HG02759 (cell line): ENCODE measurements around the gene PERP.
A peak's percentile ranks its signal among the peaks of the same experiment; 100 is the strongest.
"Not testable (repeated sequence)": the region's sequence is repeated elsewhere in the genome, so short reads cannot be mapped to it uniquely, and the experiment has no call there.

Experiments used
- ATAC-seq: cut with Tn5 transposase; IDR thresholded peaks from one replicate; pipeline ENCODE4 v1.9.1; 2021; ENCODE audit warnings: mild to moderate bottlenecking, moderate library complexity; ENCODE audit not compliant: unreplicated experiment

The PERP gene

DNA sequence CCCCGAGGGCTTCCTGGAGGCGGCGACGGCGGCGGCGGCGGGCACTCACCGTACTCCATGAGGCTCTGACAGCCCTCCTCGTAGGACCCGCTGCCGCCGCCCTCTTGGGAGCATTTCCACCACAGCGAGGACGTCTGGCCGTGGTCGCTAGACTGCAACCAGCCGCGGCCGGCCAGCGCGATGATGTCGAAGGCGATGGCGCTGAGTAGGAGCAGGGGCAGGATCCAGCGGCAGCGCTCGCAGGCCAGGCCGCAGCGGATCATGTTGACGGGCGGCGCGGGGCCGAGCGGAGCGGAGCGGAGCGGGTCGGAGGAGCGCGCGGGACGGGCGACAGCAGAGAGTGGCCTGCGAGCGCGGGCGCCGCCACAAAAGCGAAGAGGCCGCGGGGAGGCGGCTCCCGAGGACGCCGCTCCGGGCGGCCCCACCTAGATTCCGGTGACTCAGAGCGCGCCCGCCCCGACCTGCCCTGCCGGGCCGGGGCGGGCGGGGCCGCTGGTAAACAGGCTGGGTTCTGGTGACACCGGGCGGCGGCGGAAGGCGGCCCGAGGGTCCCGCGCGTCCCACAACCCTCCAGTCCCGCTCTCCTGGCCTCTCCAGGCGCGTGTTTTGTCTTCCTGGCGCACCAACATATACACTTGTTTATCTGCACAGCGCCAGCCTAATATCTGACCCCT is at the start of gene PERP:
Gene PERP, minus strand, starts transcription at position 342 of the 674 bp plus-strand sequence. Its CDS starts 79 bp downstream, at position 263.
- peak; percentile 76 for ATAC-seq

DNA sequence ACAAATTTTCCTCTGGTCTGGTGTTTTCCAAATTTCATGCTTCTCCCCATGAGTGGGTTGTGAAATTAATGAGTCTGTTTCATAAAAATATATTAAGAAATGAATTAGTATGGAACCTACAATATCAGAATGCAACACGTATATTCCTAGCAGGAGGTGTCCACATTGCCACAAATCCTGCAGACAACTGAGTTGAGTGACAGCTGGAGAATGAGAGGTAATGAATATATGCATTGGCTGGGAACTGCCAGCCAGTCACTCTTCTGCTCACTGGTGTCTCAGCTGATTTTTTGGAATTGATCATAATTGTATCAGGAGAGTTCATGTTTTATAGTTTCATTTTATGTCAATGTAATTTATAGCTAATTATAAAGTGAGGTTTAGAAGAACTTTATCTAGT is 48.2 kb upstream of the PERP start:
- no peak for ATAC-seq

GRCh38 chr6:138146544-138146943 is 39.3 kb upstream of the PERP start:
- no peak for ATAC-seq

GRCh38 chr6:138145402-138145801 is 38.2 kb upstream of the PERP start:
- ATAC-seq, result peak; percentile 83

GRCh38 chr6:138142806-138143205 is 35.6 kb upstream of the PERP start:
- ATAC-seq, result no peak

DNA sequence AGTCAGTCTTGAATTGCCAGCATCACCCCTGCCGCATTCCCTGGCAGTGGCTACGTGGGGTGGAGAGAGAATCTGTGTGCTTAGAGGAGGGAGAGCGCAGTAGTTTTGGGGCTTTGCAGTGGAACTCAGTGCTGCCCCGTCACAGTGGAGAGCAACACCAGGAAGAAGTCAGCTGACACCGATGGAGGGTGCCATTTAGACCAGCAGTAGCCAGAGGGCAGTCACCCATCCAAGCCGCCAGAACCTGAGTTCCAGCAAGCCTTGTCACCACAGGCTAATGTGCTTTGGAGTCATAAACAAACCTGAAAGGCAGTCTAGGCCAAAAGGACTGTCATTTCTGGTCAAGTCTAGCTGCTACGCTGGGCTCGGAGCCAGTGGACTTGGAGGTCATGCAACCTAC is 22.0 kb upstream of the PERP start:
- no peak for ATAC-seq

- no peak for ATAC-seq
Observed at GRCh38 chr6:138128096-138128495, 20.9 kb upstream of the PERP start.

DNA sequence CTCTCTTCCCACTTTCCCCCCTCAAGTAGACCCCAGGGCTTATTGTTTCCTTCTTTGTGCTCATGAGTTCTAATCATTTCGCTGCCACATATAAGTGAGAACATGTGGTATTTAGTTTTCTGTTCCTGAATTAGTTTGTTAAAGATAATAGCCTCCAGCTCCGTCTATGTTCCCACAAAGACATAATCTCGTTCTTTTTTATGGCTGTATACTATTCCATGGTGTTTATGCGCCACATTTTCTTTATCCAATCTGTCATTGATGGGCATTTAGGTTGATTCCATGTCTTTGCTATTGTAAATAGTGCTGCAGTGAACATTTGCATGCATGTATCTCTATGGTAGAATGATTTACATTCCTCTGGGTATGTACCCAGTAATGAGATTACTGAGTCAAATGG is 16.9 kb upstream of the PERP start:
- ATAC-seq, result no peak

DNA sequence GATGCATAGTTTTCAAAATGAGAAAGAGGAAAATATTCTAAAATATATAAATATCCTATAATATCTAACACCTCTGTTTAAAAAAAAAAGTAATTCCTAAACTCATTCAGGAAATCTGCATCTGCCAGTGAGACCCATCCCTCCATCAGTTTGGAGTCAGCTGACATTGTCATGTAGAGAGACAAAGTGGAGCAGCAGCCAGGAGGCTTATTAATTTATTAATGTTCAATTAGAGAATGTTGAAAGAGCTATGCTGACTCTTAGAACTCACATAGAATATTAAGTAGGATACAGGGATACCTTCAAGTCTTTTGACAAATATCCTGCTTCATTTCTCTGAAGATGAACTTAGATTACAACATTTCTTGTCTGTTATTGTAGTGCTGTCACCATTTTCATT is 12.8 kb upstream of the PERP start:
- ATAC-seq, result no peak

GRCh38 chr6:138119229-138119628 is 12.0 kb upstream of the PERP start:
- ATAC-seq, result not testable (repeated sequence)

GRCh38 chr6:138117376-138117914 is 10.2 kb upstream of the PERP start:
- ATAC-seq, result no peak

DNA sequence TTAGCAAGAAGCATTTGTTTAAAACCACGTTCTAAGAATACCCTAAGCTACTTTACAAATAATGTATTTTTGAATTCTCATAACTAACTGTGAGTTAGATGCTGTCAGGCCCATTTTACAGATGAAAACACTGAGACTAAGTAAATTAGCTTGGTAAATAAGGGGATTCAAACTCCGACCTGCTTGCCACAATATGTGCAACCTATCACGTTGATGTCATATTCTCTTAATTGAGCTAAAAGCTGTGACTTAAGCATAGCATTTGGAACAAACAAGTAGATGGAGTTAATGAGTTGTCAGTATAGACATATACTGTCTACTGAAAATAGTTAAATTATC is 9.4 kb upstream of the PERP start:
- no peak for ATAC-seq

DNA sequence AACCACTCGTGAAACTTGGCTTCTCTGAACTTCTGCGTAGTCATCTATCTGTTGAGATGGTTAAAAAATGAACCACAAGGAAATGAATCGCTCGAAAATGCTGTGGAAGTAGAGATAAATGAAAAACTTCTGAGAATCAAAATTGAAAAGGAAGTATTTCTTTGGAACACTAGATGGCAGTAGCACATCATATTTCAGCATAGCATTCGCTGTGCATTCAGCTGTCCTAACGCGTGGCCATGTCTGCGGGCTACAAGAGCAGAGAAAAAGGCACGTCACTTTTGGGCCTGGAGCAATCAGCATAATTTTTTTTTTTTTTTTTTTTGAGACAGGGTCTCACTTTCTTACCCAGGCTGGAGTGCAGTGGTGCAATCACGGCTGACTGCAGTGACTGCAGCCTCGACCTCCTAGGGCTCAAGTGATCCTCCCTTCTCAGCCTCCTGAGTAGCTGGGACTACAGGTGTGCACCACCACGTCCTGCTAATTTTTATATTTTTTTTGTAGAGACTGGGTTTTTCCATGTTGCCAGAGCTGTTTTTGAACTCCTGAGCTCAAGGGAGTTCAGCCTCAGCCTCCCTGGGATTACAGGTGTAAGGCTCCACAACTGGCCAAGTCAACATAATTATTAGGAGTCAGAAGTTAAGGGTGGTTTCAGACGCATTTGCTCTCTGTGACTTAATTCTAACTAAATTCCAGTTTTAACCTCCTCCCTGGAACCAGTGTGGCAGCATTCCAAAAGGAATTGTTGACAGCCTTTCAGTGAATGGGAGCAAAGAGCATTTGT is 8.8 kb upstream of the PERP start:
- ATAC-seq, result peak; percentile 77

DNA sequence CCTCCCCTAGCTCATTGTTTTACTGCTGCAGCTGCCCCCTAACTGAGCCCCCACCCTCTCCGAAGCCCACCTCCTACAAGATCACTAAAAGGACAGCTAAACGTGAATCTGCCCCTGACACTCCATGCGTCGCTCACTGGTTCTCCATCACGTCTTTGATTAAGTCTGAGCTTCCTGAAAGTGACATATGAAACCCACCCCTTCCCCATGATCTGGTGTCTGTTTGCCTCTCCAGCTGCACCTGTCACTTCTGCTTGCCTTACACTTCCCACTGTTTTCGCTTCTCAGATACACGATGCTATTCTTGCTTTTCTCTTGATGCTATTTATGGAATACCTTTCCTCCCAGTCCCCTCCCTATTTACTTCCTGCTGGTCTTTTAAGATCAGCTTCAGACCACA is 8.0 kb upstream of the PERP start:
- ATAC-seq, result no peak

GRCh38 chr6:138113588-138114210 is 6.5 kb upstream of the PERP start:
- ATAC-seq, result no peak

DNA sequence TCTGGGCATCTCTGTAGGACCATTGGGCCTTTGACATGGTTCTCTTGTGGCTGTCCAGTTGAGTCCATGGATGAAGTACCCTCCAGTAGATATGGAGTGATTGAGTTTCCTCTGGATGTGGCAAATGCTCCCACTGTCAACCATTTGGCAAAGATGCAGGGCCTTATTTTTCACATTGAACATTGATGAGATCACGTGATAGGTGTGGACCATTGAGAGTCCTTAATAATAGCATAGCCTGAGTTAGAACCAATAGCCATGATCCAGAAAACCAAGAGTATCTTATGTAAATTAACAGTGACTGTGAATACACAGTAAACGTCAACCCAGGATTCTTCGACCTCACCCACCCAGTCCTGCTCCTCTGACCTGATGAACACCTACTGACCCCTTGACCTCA is 3.0 kb upstream of the PERP start:
- ATAC-seq, result no peak

DNA sequence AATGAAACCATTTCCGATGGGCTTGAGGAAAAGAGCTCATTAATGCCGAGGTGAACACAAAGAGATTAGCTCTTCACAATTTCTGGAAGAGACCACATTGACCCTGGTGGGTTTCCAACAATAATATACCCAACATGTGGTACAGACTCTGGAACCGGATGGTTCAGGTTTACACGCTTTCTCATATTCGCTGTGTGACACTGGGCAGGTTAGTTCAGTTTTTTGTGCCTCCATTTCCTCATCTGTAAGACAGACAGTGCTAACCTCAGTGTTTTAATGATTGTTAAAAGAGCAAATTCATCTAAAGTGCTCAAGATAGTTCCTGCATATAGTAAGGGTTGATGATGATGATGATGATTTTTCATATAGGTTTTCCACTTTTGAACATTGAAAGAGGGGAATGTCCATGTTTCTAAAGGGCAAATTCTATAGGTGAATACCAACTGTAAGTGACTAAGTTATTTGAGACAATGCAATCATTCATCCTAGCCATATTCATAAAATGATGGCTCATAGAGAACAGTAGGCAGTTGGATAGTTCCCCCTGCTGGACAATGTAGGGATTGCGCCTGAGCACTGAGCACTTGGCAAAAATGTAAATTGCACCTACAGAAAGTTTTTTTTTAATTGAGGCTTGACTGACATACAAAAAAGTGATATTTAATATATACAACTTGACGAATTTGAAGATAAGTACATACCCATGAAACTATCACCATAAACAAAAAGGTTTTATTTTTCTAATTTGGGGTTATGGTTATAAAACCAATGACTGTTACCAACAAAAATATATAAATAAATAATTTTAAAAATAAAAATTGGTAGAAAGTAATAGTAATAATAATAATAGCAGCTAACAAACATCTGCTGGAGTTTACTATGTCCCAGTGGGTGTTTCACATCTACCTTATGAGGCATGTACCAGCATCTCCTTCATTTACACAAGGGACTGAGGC is 2.1 kb upstream of the PERP start:
- peak; percentile 43 for ATAC-seq

GRCh38 chr6:138107752-138108592 is 753 bp upstream of the PERP start:
- peak; percentile 15 for ATAC-seq

DNA sequence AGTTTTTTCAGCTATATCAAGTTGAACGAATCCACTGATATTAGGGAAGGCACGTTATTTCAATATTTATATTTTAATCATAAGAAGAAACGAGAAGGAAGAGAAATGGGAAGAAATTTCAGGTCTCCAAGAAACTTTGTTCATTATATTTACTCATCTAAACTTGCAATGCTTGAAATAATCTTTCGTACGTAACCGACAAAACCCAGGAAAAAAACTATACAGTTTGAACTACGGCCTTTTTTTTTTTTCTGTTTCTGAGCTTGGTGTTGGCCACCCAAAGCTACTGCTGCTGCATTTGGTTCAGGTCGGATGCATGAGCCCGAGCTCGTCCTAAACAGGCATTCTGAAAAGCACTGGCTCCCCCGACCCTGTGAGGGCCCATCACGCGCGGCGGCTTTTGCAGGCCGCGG is 548 bp downstream of the PERP start:
- no peak for ATAC-seq
